Endothelial cell (in vitro differentiated cells): ENCODE measurements around the gene ITGB3BP. TPM values are rescaled to one million over a fixed set of nuclear protein-coding genes. Genes with fewer than 3 reads are reported as not detected.

Experiments
- DNase-seq: peaks from one replicate; pipeline ENCODE4 v3.0.0; 2021; ENCODE audit warnings: low spot score
- H3K27ac Mint-ChIP-seq: one replicate; pipeline ENCODE4 v1.8.0; 2021; ENCODE audit warnings: mixed read lengths, inconsistent platforms; ENCODE audit not compliant: unreplicated experiment
- H3K27me3 Mint-ChIP-seq: one replicate; pipeline ENCODE4 v1.8.0; 2021; ENCODE audit warnings: mild to moderate bottlenecking, moderate library complexity, mixed read lengths, inconsistent platforms; ENCODE audit not compliant: unreplicated experiment
- H3K36me3 Mint-ChIP-seq: one replicate; pipeline ENCODE4 v1.8.0; 2021; ENCODE audit warnings: mild to moderate bottlenecking, low read depth, mixed read lengths, inconsistent platforms; ENCODE audit not compliant: unreplicated experiment
- H3K4me1 Mint-ChIP-seq: one replicate; pipeline ENCODE4 v1.8.0; 2021; ENCODE audit warnings: mild to moderate bottlenecking, mixed read lengths, inconsistent platforms; ENCODE audit not compliant: unreplicated experiment
- H3K4me3 Mint-ChIP-seq: one replicate; pipeline ENCODE4 v1.8.0; 2021; ENCODE audit warnings: mild to moderate bottlenecking, mixed read lengths, inconsistent platforms; ENCODE audit not compliant: unreplicated experiment
- H3K9me3 Mint-ChIP-seq: one replicate; pipeline ENCODE4 v1.8.0; 2021; ENCODE audit warnings: mixed read lengths, inconsistent platforms; ENCODE audit not compliant: unreplicated experiment
- CTCF ChIP-seq: fragments of 200-600 bp; sonication (generic); IDR thresholded peaks from one replicate; pipeline ENCODE4 v1.5.0; 2021; ENCODE audit warnings: antibody characterized with exemption; ENCODE audit not compliant: unreplicated experiment
- total RNA-seq: library from RNA; stranded (reverse); fragmentation: NEBNext Ultra II Directional; extraction: Animal tissue kit (Norgen Biotek cat#: 25700); gene quantifications from one replicate; pipeline ENCODE4 v1.2.1, GENCODE V29; 2021; ENCODE audit not compliant: unreplicated experiment

The ITGB3BP gene
- total RNA-seq, 1 donor from 2014 or later: 20.9 TPM

DNA sequence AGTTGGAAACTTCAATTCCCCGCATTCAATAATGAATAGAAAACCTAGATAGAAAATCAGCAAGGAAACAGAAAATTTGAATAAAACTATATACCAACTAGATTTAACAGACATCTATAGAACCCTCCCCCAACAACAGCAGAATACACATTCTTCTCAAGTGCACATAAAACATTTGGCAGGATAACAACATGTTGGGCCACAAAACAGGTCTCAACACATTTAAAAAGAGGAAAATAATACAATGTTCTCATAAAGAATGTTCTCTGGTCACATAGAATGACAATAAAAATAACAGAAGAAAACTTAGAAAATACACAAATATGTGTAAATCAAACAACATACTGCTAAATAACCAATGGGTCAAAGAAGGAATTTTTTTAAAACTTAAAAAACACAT, 24.9 kb downstream of the ITGB3BP start:
- H3K36me3 Mint-ChIP-seq: peaks cover 4% of the 10 kb centered on the region
- H3K4me3 Mint-ChIP-seq: no peak overlapping the region
- no peak for TF ChIP-seq CTCF
- H3K27me3 Mint-ChIP-seq: no peaks in the 10 kb centered on the region
- no peak for DNase-seq
- H3K27ac Mint-ChIP-seq: no peak overlapping the region
- no peaks in the 10 kb centered on the region for H3K4me1 Mint-ChIP-seq
- H3K9me3 Mint-ChIP-seq: no peaks in the 10 kb centered on the region

DNA sequence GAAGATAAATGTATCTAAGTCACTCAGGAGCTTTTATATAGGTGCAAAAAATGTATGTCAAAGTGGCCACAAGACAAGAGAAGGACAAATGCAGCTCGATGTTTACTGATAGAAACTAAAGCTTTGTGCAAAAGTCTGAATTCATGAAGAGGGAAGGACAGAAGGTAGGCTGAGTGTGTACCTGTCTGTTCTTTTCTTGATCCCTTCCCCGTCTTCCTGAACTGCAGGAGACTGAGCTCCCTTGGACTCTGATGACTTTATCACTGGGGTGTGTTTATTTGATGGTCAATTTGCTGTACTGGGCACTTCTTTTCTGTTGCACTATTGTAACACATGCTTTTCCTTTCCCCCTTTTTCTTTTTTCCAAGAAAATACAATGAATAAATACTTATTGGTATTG, 25.4 kb downstream of the ITGB3BP start:
- H3K36me3 Mint-ChIP-seq: peaks cover 4% of the 10 kb centered on the region
- no peaks in the 10 kb centered on the region for H3K27me3 Mint-ChIP-seq
- H3K27ac Mint-ChIP-seq: no peak overlapping the region
- peaks cover 3% of the 10 kb centered on the region for H3K4me1 Mint-ChIP-seq
- TF ChIP-seq CTCF: no peak
- no peak for DNase-seq
- no peak overlapping the region for H3K4me3 Mint-ChIP-seq
- H3K9me3 Mint-ChIP-seq: no peaks in the 10 kb centered on the region

- Mint-ChIP-seq H3K4me3 (no peak overlapping the region), H3K36me3 (no peaks in the 10 kb centered on the region), H3K4me1 (peaks cover 12% of the 10 kb centered on the region), H3K27ac (no peak overlapping the region), H3K27me3 (no peaks in the 10 kb centered on the region), H3K9me3 (no peaks in the 10 kb centered on the region)
- no peak for DNase-seq
- TF ChIP-seq CTCF: no peak
These were observed 35.5 kb downstream of the ITGB3BP start for GRCh38 chr1:63487336-63488065.

GRCh38 chr1:63486629-63487028, 36.4 kb downstream of the ITGB3BP start:
- Mint-ChIP-seq H3K27ac (no peak overlapping the region), H3K36me3 (no peaks in the 10 kb centered on the region), H3K4me1 (peaks cover 7% of the 10 kb centered on the region), H3K9me3 (no peaks in the 10 kb centered on the region), H3K4me3 (no peak overlapping the region), H3K27me3 (no peaks in the 10 kb centered on the region)
- no peak for DNase-seq
- TF ChIP-seq CTCF: no peak

- no peak for TF ChIP-seq CTCF
- DNase-seq: no peak
- no peaks in the 10 kb centered on the region for H3K4me1 Mint-ChIP-seq
- peaks cover 4% of the 10 kb centered on the region for H3K36me3 Mint-ChIP-seq
- H3K9me3 Mint-ChIP-seq: no peaks in the 10 kb centered on the region
- no peak overlapping the region for H3K27ac Mint-ChIP-seq
- no peaks in the 10 kb centered on the region for H3K27me3 Mint-ChIP-seq
- H3K4me3 Mint-ChIP-seq: no peak overlapping the region
These were observed 43.0 kb downstream of the ITGB3BP start for GRCh38 chr1:63480057-63480456.
